ENCODE measurements around the gene ZNF473.
A peak's percentile ranks its signal among the peaks of the same experiment; 100 is the strongest.

- peak; percentile 98 for TF ChIP-seq CTCF (IDR thresholded peaks at IDR 0.05; ENCODE audit: low read depth, low read length)
- no peak for TF ChIP-seq EZH2phosphoT487 (IDR thresholded peaks at IDR 0.05; ENCODE audit: low read depth)
Observed at GRCh38 chr19:49983645-49984229, 42.1 kb upstream of the ZNF473 start.

Data from OCI-LY3 (cell line).